ENCODE data around the gene ZNF654. TPM values are rescaled to one million over a fixed set of nuclear protein-coding genes. Genes with fewer than 3 reads are reported as not detected.

Gene ZNF654
- polyA plus RNA-seq, 1 experiment, result 6.7 TPM

DNA sequence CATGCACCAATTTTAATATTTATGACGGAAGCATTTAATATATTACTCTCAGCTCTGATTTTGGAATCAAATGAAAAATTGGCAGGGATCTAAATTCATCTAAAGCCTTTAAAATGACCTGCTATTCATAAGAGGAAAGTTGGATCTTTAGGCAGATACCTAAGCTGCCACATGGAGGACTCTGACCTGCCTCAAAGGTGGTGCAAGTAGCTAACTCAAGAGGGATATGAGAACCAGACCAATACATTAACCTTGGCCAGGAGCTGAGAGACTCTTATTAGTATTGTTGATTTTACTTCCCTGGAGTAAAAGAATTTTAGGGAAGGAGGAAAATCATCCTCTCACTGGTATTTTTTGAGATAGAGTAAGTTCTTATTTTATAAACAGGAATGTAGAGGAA is 17.7 kb downstream of the ZNF654 start:
- DNase-seq (ENCODE audit: low read depth, low spot score), result no peak
- ChIA-PET POLR2A (no interaction called here), CTCF (interaction anchor here (1.2 kb wide), 1 partner anchor 37 kb away, joined by 3 read pairs; no protein-coding TSS in a partner anchor)
- no peaks in the 10 kb centered on the region for H3K27me3 ChIP-seq (ENCODE audit: control insufficient read depth, insufficient read depth, low read length)
- no peak overlapping the region for H3K4me3 ChIP-seq (ENCODE audit: low read depth, low read length)
- H3K9me3 ChIP-seq (ENCODE audit: control insufficient read depth, insufficient read depth, low read length), result no peaks in the 10 kb centered on the region
- no peak overlapping the region for H3K27ac ChIP-seq (ENCODE audit: low read depth, low read length)
- TF ChIP-seq, protein P1, sequence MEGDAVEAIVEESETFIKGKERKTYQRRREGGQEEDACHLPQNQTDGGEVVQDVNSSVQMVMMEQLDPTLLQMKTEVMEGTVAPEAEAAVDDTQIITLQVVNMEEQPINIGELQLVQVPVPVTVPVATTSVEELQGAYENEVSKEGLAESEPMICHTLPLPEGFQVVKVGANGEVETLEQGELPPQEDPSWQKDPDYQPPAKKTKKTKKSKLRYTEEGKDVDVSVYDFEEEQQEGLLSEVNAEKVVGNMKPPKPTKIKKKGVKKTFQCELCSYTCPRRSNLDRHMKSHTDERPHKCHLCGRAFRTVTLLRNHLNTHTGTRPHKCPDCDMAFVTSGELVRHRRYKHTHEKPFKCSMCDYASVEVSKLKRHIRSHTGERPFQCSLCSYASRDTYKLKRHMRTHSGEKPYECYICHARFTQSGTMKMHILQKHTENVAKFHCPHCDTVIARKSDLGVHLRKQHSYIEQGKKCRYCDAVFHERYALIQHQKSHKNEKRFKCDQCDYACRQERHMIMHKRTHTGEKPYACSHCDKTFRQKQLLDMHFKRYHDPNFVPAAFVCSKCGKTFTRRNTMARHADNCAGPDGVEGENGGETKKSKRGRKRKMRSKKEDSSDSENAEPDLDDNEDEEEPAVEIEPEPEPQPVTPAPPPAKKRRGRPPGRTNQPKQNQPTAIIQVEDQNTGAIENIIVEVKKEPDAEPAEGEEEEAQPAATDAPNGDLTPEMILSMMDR (IDR thresholded peaks at IDR 0.05; ENCODE audit: low read depth, low read length), result no peak

DNA sequence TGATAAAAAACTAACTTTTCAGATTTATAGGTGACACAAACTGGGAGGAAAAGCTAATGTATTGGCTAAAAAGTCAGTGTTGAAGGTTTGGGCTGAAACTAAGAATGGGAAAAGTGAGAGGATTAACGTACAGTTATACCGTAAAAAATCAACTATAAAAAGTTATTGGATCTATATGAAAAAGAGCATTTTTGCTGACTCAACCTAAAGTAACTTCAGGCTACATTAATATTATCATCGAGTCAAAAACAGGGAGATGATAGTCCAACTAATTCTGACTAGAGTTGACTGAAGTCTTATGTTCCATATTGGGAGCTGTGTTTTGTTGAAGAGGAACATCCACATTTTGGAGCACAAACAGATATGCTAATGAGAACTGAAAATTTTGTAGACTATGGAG is 19.9 kb downstream of the ZNF654 start:
- H3K9me3 ChIP-seq (ENCODE audit: control insufficient read depth, insufficient read depth, low read length), result no peaks in the 10 kb centered on the region
- ChIA-PET CTCF (interaction anchor here (1.6 kb wide), 1 partner anchor 34 kb away, joined by 3 read pairs; no protein-coding TSS in a partner anchor), POLR2A (no interaction called here)
- no peak for DNase-seq (ENCODE audit: low read depth, low spot score)
- H3K27me3 ChIP-seq (ENCODE audit: control insufficient read depth, insufficient read depth, low read length), result no peaks in the 10 kb centered on the region
- H3K27ac ChIP-seq (ENCODE audit: low read depth, low read length), result no peak overlapping the region
- TF ChIP-seq, protein P1 (IDR thresholded peaks at IDR 0.05; ENCODE audit: low read depth, low read length), result no peak
- H3K4me3 ChIP-seq (ENCODE audit: low read depth, low read length), result no peak overlapping the region

DNA sequence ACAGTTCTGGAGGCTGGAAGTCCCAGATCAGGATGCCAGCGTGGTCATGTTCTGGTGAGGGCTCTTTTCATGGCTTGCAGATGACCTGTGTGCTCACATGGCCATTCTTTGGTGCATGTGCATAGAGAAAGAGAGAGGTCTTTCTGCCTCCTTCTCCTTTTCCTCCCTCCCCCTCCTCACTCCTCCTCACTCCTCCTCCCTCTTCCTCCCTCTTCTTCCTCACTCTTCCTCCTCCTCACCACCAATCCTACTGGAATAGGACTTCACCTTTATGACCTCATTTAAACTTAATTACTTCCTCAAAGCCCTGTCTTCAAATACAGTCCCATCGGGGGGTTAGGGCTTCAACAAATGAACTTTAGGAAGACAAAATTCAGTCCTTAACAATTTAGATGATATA is 23.8 kb downstream of the ZNF654 start:
- Histone ChIP-seq H3K9me3 (ENCODE audit: control insufficient read depth, insufficient read depth, low read length) (no peaks in the 10 kb centered on the region), H3K27ac (ENCODE audit: low read depth, low read length) (no peak overlapping the region), H3K27me3 (ENCODE audit: control insufficient read depth, insufficient read depth, low read length) (no peaks in the 10 kb centered on the region), H3K4me3 (ENCODE audit: low read depth, low read length) (no peak overlapping the region)
- ChIA-PET POLR2A (no interaction called here), CTCF (interaction anchor here (0.6 to 2.3 kb wide), 2 partner anchors 12 to 30 kb away, joined by 8 to 13 read pairs; no protein-coding TSS in a partner anchor)
- TF ChIP-seq, protein P1 (IDR thresholded peaks at IDR 0.05; ENCODE audit: low read depth, low read length), result no peak
- DNase-seq (ENCODE audit: low read depth, low spot score), result no peak

DNA sequence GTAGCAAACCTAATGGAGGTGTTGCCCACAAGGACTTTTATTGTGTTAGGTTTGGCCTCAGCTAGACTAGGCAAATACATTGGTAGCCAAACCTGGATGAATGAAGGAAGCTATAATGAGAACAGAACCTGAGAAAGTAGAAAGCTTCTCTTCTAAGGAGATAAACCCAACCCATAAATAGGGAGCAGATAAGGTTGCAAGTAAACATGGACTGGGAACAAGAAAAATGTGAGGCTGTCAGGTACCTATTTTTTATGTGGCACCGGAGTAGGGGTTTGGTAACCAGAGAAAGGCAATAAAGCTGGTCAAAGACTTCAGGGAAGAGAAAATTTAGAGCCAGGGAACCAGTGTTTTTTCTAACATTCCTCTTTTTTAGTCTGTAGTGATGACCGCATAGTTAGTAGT is 25.0 kb downstream of the ZNF654 start:
- no peak overlapping the region for H3K27ac ChIP-seq (ENCODE audit: low read depth, low read length)
- ChIA-PET POLR2A (no interaction called here), CTCF (interaction anchor here (2.3 kb wide), 1 partner anchor 29 kb away, joined by 13 read pairs; no protein-coding TSS in a partner anchor)
- no peak for DNase-seq (ENCODE audit: low read depth, low spot score)
- H3K4me3 ChIP-seq (ENCODE audit: low read depth, low read length), result no peak overlapping the region
- H3K27me3 ChIP-seq (ENCODE audit: control insufficient read depth, insufficient read depth, low read length), result no peaks in the 10 kb centered on the region
- no peaks in the 10 kb centered on the region for H3K9me3 ChIP-seq (ENCODE audit: control insufficient read depth, insufficient read depth, low read length)
- TF ChIP-seq, protein P1 (IDR thresholded peaks at IDR 0.05; ENCODE audit: low read depth, low read length), result no peak

DNA sequence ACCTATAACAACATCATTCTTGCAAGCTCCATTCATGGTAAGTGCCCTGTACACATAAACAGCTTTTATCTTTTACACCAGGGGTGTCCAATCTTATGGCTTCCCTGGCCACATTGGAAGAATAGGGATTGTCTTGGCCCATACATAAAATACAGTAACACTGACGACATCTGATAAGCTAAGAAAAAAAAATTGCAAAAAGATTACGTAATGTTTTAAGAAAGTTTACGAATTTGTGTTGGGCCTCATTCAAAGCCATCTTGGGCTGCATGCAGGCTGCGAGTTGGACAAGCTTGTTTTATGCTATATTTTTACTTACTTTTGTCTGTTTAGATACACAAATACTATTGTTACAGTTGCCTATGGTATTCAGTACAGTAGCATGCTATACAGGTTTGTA is 31.6 kb downstream of the ZNF654 start:
- ChIA-PET CTCF (interaction anchor here (0.6 to 5.6 kb wide), 2 partner anchors 17 to 22 kb away, joined by 3 to 39 read pairs; no protein-coding TSS in a partner anchor), POLR2A (no interaction called here)
- DNase-seq (ENCODE audit: low read depth, low spot score), result no peak
- Histone ChIP-seq H3K4me3 (ENCODE audit: low read depth, low read length) (no peak overlapping the region), H3K9me3 (ENCODE audit: control insufficient read depth, insufficient read depth, low read length) (no peaks in the 10 kb centered on the region), H3K27me3 (ENCODE audit: control insufficient read depth, insufficient read depth, low read length) (no peaks in the 10 kb centered on the region), H3K27ac (ENCODE audit: low read depth, low read length) (no peak overlapping the region)
- TF ChIP-seq, protein P1 (IDR thresholded peaks at IDR 0.05; ENCODE audit: low read depth, low read length), result no peak

Measured in AG04450 (cell line).